B cell (primary cell): ENCODE data around the gene GCN1. TPM values are rescaled to one million over a fixed set of nuclear protein-coding genes. Genes with fewer than 3 reads are reported as not detected.

ENCODE experiments used
- ATAC-seq: fragments of 200-7000 bp; cut with Tn5 transposase; one replicate; pipeline ENCODE4 v1.10.0; 2021; ENCODE audit warnings: low read depth, mild to moderate bottlenecking, moderate number of reproducible peaks, moderate library complexity
- CTCF ChIA-PET: fragments of 350-600 bp; sonication (Branson Sonifier 250); formaldehyde crosslinking; loops from one replicate; lab custom pipeline; 2021; ENCODE audit warnings: antibody characterized with exemption, inconsistent platforms; lab: Charles Lee
- POLR2A ChIA-PET: fragments of 350-600 bp; sonication (Branson Sonifier 250); formaldehyde crosslinking; loops from one replicate; lab custom pipeline; 2021; ENCODE audit warnings: antibody characterized with exemption; lab: Charles Lee
- DNase-seq: peaks from one replicate; pipeline ENCODE4 v3.0.0; 2013
- H2AFZ ChIP-seq: 2 replicates; pipeline ENCODE4 v1.6.1; 2012; ENCODE audit warnings: mild to moderate bottlenecking, low read depth, low read length; ENCODE audit not compliant: insufficient read depth, poor library complexity, severe bottlenecking
- H3K27ac ChIP-seq, 2 donors: 1 replicate in 1 of 2; 2 replicates in 1 of 2; pipeline ENCODE4 v1.5.1; 2012 to 2013; ENCODE audit warnings: low read length in 2 of 2, mild to moderate bottlenecking in 2 of 2, moderate library complexity in 1 of 2
- H3K27me3 ChIP-seq, 4 experiments: fragments of 200-600 bp in 1 of 4; sonication (generic) in 1 of 4; replicated peaks in 1 of 4; 1 replicate in 2 of 4; 2 replicates in 2 of 4; pipeline versions ENCODE4 v1.6.1 to v1.7.0; 2013 to 2016; ENCODE audit warnings: low read length in 3 of 4, mild to moderate bottlenecking in 2 of 4, mixed read lengths in 1 of 4, moderate library complexity in 1 of 4; ENCODE audit not compliant: insufficient read depth in 4 of 4, control insufficient read depth in 3 of 4; ENCODE audit errors: control extremely low read depth in 1 of 4
- H3K36me3 ChIP-seq, 2 experiments: replicated peaks in 1 of 2; 1 replicate in 1 of 2; 2 replicates in 1 of 2; pipeline versions ENCODE4 v1.6.1 to v1.7.1; 2013; ENCODE audit warnings: low read length in 1 of 2; ENCODE audit not compliant: insufficient read depth in 2 of 2, control insufficient read depth in 1 of 2; ENCODE audit errors: control extremely low read depth in 1 of 2, extremely low read depth in 1 of 2
- H3K4me1 ChIP-seq, 2 donors: fragments of 200-600 bp in 1 of 2; sonication (generic) in 1 of 2; 1 replicate in 1 of 2; 2 replicates in 1 of 2; pipeline versions ENCODE4 v1.5.1 to v1.6.1; 2013 to 2017; ENCODE audit warnings: low read length in 2 of 2; ENCODE audit not compliant: control insufficient read depth in 2 of 2, insufficient read depth in 2 of 2
- H3K4me2 ChIP-seq: replicated peaks from 2 replicates; pipeline ENCODE3; 2012; ENCODE audit warnings: mild to moderate bottlenecking, low read depth, low read length; ENCODE audit not compliant: poor library complexity, severe bottlenecking
- H3K4me3 ChIP-seq, 5 experiments: fragments of 200-600 bp in 1 of 5; sonication (generic) in 1 of 5; 1 replicate in 3 of 5; 2 replicates in 2 of 5; pipeline versions ENCODE4 v1.5.1 to v1.7.0; 2011 to 2016; ENCODE audit warnings: low read length in 4 of 5, mild to moderate bottlenecking in 4 of 5, low read depth in 2 of 5, control low read depth in 1 of 5, moderate library complexity in 1 of 5; ENCODE audit not compliant: insufficient read depth in 1 of 5; ENCODE audit errors: control extremely low read depth in 1 of 5, extremely low read depth in 1 of 5
- H3K79me2 ChIP-seq: fragments of 200-600 bp; sonication (generic); one replicate; pipeline ENCODE4 v1.6.0; 2016; ENCODE audit warnings: low read length; ENCODE audit not compliant: control insufficient read depth, insufficient read depth
- H3K9ac ChIP-seq: fragments of 200-600 bp; sonication (generic); 2 replicates; pipeline ENCODE4 v1.6.1; 2017; ENCODE audit warnings: mild to moderate bottlenecking, low read length, moderate library complexity
- H3K9me3 ChIP-seq, 3 donors: one replicate each; pipeline versions ENCODE4 v1.6.1 to v1.7.1; 2013; ENCODE audit warnings: low read length in 2 of 3; ENCODE audit not compliant: control insufficient read depth in 2 of 3, insufficient read depth in 1 of 3; ENCODE audit errors: control extremely low read depth in 1 of 3
- H4K20me1 ChIP-seq: 2 replicates; pipeline ENCODE4 v1.6.0; 2012; ENCODE audit warnings: mild to moderate bottlenecking, low read length; ENCODE audit not compliant: insufficient read depth, control insufficient read depth, poor library complexity, severe bottlenecking
- H3K27ac Mint-ChIP-seq: one replicate; pipeline ENCODE4 v1.8.0; 2021; ENCODE audit warnings: mixed read lengths
- H3K27me3 Mint-ChIP-seq: one replicate; pipeline ENCODE4 v1.8.0; 2021; ENCODE audit warnings: mixed read lengths
- H3K4me1 Mint-ChIP-seq: one replicate; pipeline ENCODE4 v1.8.0; 2021; ENCODE audit warnings: mixed read lengths
- H3K4me3 Mint-ChIP-seq: one replicate; pipeline ENCODE4 v1.8.0; 2021; ENCODE audit warnings: mixed read lengths
- H3K9me3 Mint-ChIP-seq: one replicate; pipeline ENCODE4 v1.8.0; 2022; ENCODE audit warnings: mixed read lengths; ENCODE audit not compliant: insufficient read depth
- EZH2 ChIP-seq: IDR thresholded peaks from 2 replicates; pipeline ENCODE4 v1.6.1; 2012; ENCODE audit warnings: borderline replicate concordance, low read depth, mild to moderate bottlenecking, moderate library complexity, low read length; ENCODE audit not compliant: insufficient read depth, poor library complexity, severe bottlenecking
- WGBS: methylation state at CpG from one replicate; pipeline ENCODE4 v1.1.5; 2013; ENCODE audit warnings: missing lambda C conversion rate; ENCODE audit not compliant: insufficient coverage; 5-methylcytosine and 5-hydroxymethylcytosine counted together
- intact Hi-C: fragments of 100-400 bp; cut with micrococcal nuclease; formaldehyde crosslinking; loops from one replicate; pipeline ENCODE4 v1.10.0; 2022
- polyA plus RNA-seq: library from polyadenylated mRNA; depleted of rRNA; stranded (reverse); fragments of >200 nt; gene quantifications from 2 replicates; pipeline ENCODE4 v1.2.3, GENCODE V29; 2012
- total RNA-seq, 2 donors: library from RNA; stranded (reverse); fragments of 120-200 nt in 1 of 2; gene quantifications; 1 replicate in 1 of 2; 2 replicates in 1 of 2; pipeline versions ENCODE4 v1.2.3 to v1.2.4, GENCODE V29; 2013 to 2022
- TF ChIP-seq, protein P1 (sequence below): fragments of 200-600 bp; IDR thresholded peaks from one replicate; pipeline ENCODE4 v1.8.0; 2022; ENCODE audit warnings: antibody characterized with exemption, mild to moderate bottlenecking

The GCN1 gene
- total and polyA plus RNA-seq, 2 donors (not counting 1 experiment from before 2014, with no cell fraction given) = 41.3 to 127 TPM

DNA sequence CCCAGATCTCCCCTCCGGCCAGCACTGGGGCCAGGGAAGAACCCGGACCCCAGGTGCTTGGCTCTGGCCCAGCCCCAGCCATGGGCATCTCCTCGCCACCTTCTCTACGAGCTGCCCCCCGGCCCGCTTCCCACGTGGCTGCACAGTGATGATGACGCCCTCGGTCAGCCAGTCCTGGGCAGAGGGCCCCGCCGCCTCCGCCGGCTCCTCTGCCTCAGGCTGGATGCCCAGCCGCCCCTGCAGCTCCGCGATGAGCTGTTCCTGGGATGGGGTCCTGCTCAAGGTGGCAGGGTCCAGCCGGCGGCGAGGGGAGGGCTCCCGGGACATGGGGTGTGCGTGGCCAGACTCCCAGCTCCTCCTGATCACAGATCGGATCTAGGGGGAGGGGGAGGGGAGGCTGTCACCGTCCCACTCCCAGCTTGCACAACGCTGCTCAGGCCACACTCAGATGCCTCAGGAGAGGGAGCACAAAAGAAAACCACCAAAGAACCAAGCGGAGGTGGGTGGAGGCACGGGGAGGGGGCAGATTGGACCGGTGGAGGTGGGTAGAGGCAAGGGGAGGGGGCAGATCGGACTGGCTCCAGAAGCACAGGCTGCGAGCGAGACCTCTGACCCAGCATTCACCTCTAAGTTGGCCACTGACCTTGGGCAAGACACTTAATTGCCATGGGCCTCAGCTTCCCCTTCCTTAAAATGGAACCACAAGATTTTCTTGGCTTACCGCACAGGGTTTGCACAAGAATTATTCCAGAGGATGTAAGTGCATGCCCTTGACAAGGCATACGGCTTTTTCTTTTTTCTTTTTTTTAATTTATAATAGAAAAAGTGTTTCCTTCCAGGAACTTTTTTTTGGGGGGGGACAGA lies 22.5 kb upstream of the GCN1 start:
- Mint-ChIP-seq H3K4me1 (no peaks in the 10 kb centered on the region), H3K9me3 (no peaks in the 10 kb centered on the region), H3K27ac (no peak overlapping the region), H3K4me3 (no peak overlapping the region), H3K27me3 (peaks cover 4% of the 10 kb centered on the region)
- no peaks in the 10 kb centered on the region for H4K20me1 ChIP-seq
- ChIA-PET POLR2A (interaction anchor here (0.6 kb wide), 1 partner anchor 16 kb away, joined by 5 read pairs; the partner anchor contains the start of gene RPLP0), CTCF (interaction anchor here (3.9 kb wide), 1 partner anchor 12 kb away, joined by 28 read pairs; no protein-coding TSS in a partner anchor)
- no peaks in the 10 kb centered on the region for H3K9me3 ChIP-seq
- no peak for ATAC-seq
- no peak overlapping the region for H2AFZ ChIP-seq
- peaks cover 0 to under 1% (median 0%) of the 10 kb centered on the region in 4 experiments for H3K27me3 ChIP-seq
- DNase-seq = no peak
- no peaks in the 10 kb centered on the region for H3K4me1 ChIP-seq
- 95% methylated on average over 25 of the region's 32 CpGs for WGBS
- H3K4me2 ChIP-seq = no peak overlapping the region
- H3K4me3 ChIP-seq = no peak overlapping the region
- H3K9ac ChIP-seq = no peak overlapping the region
- TF ChIP-seq EZH2 = no peak
- TF ChIP-seq, protein P1, sequence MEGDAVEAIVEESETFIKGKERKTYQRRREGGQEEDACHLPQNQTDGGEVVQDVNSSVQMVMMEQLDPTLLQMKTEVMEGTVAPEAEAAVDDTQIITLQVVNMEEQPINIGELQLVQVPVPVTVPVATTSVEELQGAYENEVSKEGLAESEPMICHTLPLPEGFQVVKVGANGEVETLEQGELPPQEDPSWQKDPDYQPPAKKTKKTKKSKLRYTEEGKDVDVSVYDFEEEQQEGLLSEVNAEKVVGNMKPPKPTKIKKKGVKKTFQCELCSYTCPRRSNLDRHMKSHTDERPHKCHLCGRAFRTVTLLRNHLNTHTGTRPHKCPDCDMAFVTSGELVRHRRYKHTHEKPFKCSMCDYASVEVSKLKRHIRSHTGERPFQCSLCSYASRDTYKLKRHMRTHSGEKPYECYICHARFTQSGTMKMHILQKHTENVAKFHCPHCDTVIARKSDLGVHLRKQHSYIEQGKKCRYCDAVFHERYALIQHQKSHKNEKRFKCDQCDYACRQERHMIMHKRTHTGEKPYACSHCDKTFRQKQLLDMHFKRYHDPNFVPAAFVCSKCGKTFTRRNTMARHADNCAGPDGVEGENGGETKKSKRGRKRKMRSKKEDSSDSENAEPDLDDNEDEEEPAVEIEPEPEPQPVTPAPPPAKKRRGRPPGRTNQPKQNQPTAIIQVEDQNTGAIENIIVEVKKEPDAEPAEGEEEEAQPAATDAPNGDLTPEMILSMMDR = no peak
- H3K27ac ChIP-seq = no peak overlapping the region
- no peaks in the 10 kb centered on the region for H3K36me3 ChIP-seq
- intact Hi-C loops = no loop called here
- no peaks in the 10 kb centered on the region for H3K79me2 ChIP-seq
